ENCODE results near the gene MGST3.
"Not testable (repeated sequence)": the region's sequence is repeated elsewhere in the genome, so short reads cannot be mapped to it uniquely, and the experiment has no call there.

MGST3 gene

DNA sequence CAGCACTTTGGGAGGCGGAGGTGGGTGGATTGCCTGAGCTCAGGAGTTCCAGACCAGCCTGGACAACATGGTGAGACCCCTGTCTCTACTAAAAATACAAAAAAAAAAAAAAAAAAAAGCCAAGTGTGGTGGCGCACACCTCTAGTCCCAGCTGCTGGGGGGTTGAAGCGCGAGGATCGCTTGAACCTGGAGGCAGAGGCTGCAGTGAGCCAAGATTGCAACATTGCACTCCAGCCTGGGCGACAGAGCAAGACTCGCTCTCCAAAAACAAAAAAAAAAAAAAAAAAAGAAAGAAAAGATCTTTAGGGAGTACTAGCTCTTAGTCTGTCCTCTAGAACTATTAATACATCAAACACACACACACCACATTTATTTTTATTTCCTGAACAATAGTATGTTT, 70.9 kb downstream of the MGST3 start:
- not testable (repeated sequence) for DNase-seq

DNA sequence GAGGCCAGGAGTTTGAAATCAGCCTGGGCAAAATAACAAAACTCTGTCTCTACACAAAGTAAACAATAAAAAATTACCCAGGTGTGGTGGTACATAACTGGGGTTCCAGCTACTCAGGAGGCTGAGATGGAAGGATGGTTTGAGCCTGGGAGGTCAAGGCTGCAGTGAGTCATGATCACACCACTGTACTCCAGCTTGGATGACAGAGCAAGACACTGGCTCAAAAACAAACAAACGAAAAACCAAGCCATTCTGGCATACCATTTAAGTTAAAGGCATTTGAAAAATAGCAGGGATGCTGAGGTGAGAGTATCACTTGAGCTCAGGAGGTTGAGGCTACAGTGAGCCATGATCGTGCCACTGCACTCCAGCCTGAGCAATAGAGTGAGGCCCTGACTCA, 72.6 kb downstream of the MGST3 start:
- no peak for DNase-seq

Measured in activated T-cell treated with anti-CD3 and anti-CD28 coated beads for 4 hours (primary cell).